Neural progenitor cell (in vitro differentiated cells): ENCODE results near the gene SCAPER.

Experiments used
- CTCF ChIP-seq: fragments of 200-600 bp; sonication (generic); IDR thresholded peaks from 2 replicates; pipeline ENCODE4 v1.5.1; 2017; ENCODE audit warnings: antibody characterized with exemption, mild to moderate bottlenecking
- EZH2 ChIP-seq: fragments of 200-600 bp; sonication (generic); IDR thresholded peaks from 2 replicates; pipeline ENCODE4 v1.6.1; 2017; ENCODE audit warnings: antibody characterized with exemption, mild to moderate bottlenecking, moderate library complexity

DNA sequence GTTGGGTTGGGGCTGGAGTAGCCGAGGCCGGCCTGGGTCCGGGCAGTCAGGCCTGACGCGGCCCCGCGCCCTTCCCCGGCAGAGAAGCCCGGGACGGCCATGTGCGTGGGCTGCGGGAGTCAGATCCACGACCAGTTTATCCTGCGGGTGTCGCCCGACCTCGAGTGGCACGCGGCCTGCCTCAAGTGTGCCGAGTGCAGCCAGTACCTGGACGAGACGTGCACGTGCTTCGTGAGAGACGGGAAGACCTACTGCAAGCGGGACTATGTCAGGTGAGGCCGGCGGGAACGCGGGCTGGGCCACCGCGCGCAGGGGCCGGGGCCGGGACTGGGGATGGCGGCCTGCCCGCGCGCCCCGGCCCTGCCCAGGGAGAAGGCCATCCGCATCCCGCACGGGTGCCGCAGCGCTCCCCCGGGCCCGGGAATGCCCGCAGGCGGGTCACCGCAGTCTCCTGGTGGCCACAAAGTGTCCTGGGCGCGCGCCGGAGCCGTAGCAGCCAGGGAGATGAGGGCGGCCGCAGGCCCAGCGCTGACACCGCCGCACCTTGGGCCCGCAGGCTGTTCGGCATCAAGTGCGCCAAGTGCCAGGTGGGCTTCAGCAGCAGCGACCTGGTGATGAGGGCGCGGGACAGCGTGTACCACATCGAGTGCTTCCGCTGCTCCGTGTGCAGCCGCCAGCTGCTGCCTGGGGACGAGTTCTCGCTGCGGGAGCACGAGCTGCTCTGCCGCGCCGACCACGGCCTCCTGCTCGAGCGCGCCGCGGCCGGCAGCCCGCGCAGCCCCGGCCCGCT lies 567.2 kb downstream of the SCAPER start:
- peak; percentile 19 for TF ChIP-seq CTCF
- peak; percentile 99 for TF ChIP-seq EZH2
